ENCODE results near the gene TTC13. TPM values are rescaled to one million over a fixed set of nuclear protein-coding genes. Genes with fewer than 3 reads are reported as not detected.

TTC13 gene
- polyA plus RNA-seq, 1 of the 3 experiments (the other 2 are of a cell fraction) = 5.5 TPM

GRCh38 chr1:230892018-230892491, 86.6 kb downstream of the TTC13 start:
- no peaks in the 10 kb centered on the region for H3K9me3 ChIP-seq
- WGBS (ENCODE audit: low lambda C conversion rate) = 88% methylated on average over 6 of the region's 6 CpGs
- H3K4me1 ChIP-seq (ENCODE audit: control insufficient read depth in 1 of 2, insufficient read depth in 2 of 2, low read depth in 1 of 2, low read length in 1 of 2) = no peaks in the 10 kb centered on the region
- H3K4me3 ChIP-seq (ENCODE audit: low read depth in 2 of 2, low read length in 1 of 2) = no peak overlapping the region
- no peaks in the 10 kb centered on the region for H3K27me3 ChIP-seq (ENCODE audit: insufficient read depth)
- H3K27ac ChIP-seq (ENCODE audit: low read depth in 2 of 2, low read length in 1 of 2) = no peak overlapping the region
- TF ChIP-seq REST (IDR thresholded peaks at IDR 0.05; ENCODE audit: low read depth, low read length) (no peak), NRF1 (IDR thresholded peaks at IDR 0.05; ENCODE audit: low read depth, low read length) (no peak), EP300 (IDR thresholded peaks at IDR 0.05; ENCODE audit: borderline replicate concordance in 1 of 2, low read depth in 1 of 2, low read length in 1 of 2) (no peak), GATA2 (CRISPR knock-in tag; IDR thresholded peaks at IDR 0.05) (no peak), TCF12 (IDR thresholded peaks at IDR 0.05) (no peak), CHD2 (IDR thresholded peaks at IDR 0.05; ENCODE audit: low read length, partially characterized antibody) (no peak), PBX3 (IDR thresholded peaks at IDR 0.05) (no peak), YY1 (IDR thresholded peaks at IDR 0.05; ENCODE audit: low read depth) (no peak), JUND (IDR thresholded peaks at IDR 0.05) (no peak), RXRA (IDR thresholded peaks at IDR 0.05; ENCODE audit: borderline replicate concordance, low read depth) (no peak), NFIC (IDR thresholded peaks at IDR 0.05; ENCODE audit: borderline replicate concordance) (no peak), MEF2A (IDR thresholded peaks at IDR 0.05; ENCODE audit: borderline replicate concordance, low read depth) (no peak)
- no peaks in the 10 kb centered on the region for H3K79me2 ChIP-seq (ENCODE audit: insufficient read depth)
- no peaks in the 10 kb centered on the region for H3F3A ChIP-seq (replicated peaks; ENCODE audit: insufficient read depth)
- no peak for DNase-seq
- no peak overlapping the region for H2AFZ ChIP-seq (ENCODE audit: low read depth)
- POLR2A ChIA-PET = no interaction called here
- H4K20me1 ChIP-seq (ENCODE audit: insufficient read depth) = no peaks in the 10 kb centered on the region
- no peaks in the 10 kb centered on the region for H3K9me2 ChIP-seq
- H3K4me2 ChIP-seq = no peak overlapping the region
- no peak overlapping the region for H3K9ac ChIP-seq
- no peaks in the 10 kb centered on the region for H3K36me3 ChIP-seq (replicated peaks in 1 of 2; ENCODE audit: control insufficient read depth in 1 of 2, insufficient read depth in 2 of 2, low read length in 1 of 2)
- CTCF ChIA-PET = interaction anchor here (1.0 kb wide), 1 partner anchor 26 kb away, joined by 3 read pairs; no protein-coding TSS in a partner anchor

- no peaks in the 10 kb centered on the region for H3F3A ChIP-seq (replicated peaks; ENCODE audit: insufficient read depth)
- no peak overlapping the region for H3K4me2 ChIP-seq
- TF ChIP-seq TAF1 (IDR thresholded peaks at IDR 0.05; ENCODE audit: borderline replicate concordance, low read depth, low read length) = no peak
- TF ChIP-seq TEAD4 (IDR thresholded peaks at IDR 0.05; ENCODE audit: borderline replicate concordance, insufficient read depth) = no peak
- TF ChIP-seq EP300 (IDR thresholded peaks at IDR 0.05; ENCODE audit: borderline replicate concordance in 1 of 2, low read depth in 1 of 2, low read length in 1 of 2) = no peak
- no peak for TF ChIP-seq RXRA (IDR thresholded peaks at IDR 0.05; ENCODE audit: borderline replicate concordance, low read depth)
- TF ChIP-seq FOXM1 (IDR thresholded peaks at IDR 0.05; ENCODE audit: low read depth) = no peak
- H3K79me2 ChIP-seq (ENCODE audit: insufficient read depth) = no peaks in the 10 kb centered on the region
- POLR2A ChIA-PET = no interaction called here
- H3K4me1 ChIP-seq (ENCODE audit: control insufficient read depth in 1 of 2, insufficient read depth in 2 of 2, low read depth in 1 of 2, low read length in 1 of 2) = no peaks in the 10 kb centered on the region
- CTCF ChIA-PET = no interaction called here
- H3K4me3 ChIP-seq (ENCODE audit: low read depth in 2 of 2, low read length in 1 of 2) = no peak overlapping the region
- WGBS (ENCODE audit: low lambda C conversion rate) = 50% methylated on average over 2 of the region's 2 CpGs
- no peaks in the 10 kb centered on the region for H3K27me3 ChIP-seq (ENCODE audit: insufficient read depth)
- DNase-seq = no peak
- no peak overlapping the region for H3K27ac ChIP-seq (ENCODE audit: low read depth in 2 of 2, low read length in 1 of 2)
- no peaks in the 10 kb centered on the region for H3K9me3 ChIP-seq
- H2AFZ ChIP-seq (ENCODE audit: low read depth) = no peak overlapping the region
- H3K9ac ChIP-seq = no peak overlapping the region
- no peaks in the 10 kb centered on the region for H3K9me2 ChIP-seq
- no peaks in the 10 kb centered on the region for H4K20me1 ChIP-seq (ENCODE audit: insufficient read depth)
- H3K36me3 ChIP-seq (replicated peaks in 1 of 2; ENCODE audit: control insufficient read depth in 1 of 2, insufficient read depth in 2 of 2, low read length in 1 of 2) = no peaks in the 10 kb centered on the region
Measured at GRCh38 chr1:230891413-230891812, 87.2 kb downstream of the TTC13 start.

Measured in SK-N-SH (cell line).